Measurements from ENCODE around the gene HECTD4. TPM values are rescaled to one million over a fixed set of nuclear protein-coding genes. Genes with fewer than 3 reads are reported as not detected.

The HECTD4 gene
- total and polyA plus RNA-seq, 2 of the 4 experiments (the other 2 are of a cell fraction): 12.9 to 13.0 TPM

DNA sequence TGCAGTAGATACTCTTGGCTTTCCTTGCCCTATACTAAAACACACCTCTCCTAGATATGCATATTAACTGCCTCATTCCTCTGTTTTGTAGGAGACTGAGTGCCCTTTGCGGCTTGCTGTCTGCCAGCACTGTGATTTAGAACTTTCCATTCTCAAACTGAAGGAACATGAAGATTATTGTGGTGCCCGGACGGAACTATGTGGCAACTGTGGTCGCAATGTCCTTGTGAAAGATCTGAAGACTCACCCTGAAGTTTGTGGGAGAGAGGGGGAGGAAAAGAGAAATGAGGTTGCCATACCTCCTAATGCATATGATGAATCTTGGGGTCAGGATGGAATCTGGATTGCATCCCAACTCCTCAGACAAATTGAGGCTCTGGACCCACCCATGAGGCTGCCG, 241.5 kb downstream of the HECTD4 start:
- Histone ChIP-seq H3K27ac (ENCODE audit: insufficient read depth, low read length) (no peak overlapping the region), H3K9me3 (ENCODE audit: control insufficient read depth, insufficient read depth, low read length) (no peaks in the 10 kb centered on the region), H3K23ac (ENCODE audit: low read depth, low read length) (no peak overlapping the region), H4K91ac (ENCODE audit: insufficient read depth, low read depth, low read length) (no peak overlapping the region), H4K5ac (ENCODE audit: low read depth, low read length) (no peak overlapping the region), H3K56ac (ENCODE audit: extremely low read depth, insufficient read depth, low read length) (no peak overlapping the region), H2BK15ac (ENCODE audit: low read depth, low read length) (no peak overlapping the region), H2BK5ac (ENCODE audit: low read depth, low read length, poor library complexity, severe bottlenecking) (no peak overlapping the region), H3K18ac (ENCODE audit: low read depth, low read length) (no peak overlapping the region), H4K20me1 (ENCODE audit: insufficient read depth, low read length) (no peaks in the 10 kb centered on the region), H2AK9ac (replicated peaks; ENCODE audit: low read depth, low read length, poor library complexity) (no peak overlapping the region), H3K9me1 (ENCODE audit: insufficient read depth, low read length) (no peaks in the 10 kb centered on the region), H3K4me1 (ENCODE audit: control insufficient read depth, insufficient read depth, low read length) (no peaks in the 10 kb centered on the region), H3K79me1 (ENCODE audit: low read depth in 1 of 2, low read length in 2 of 2) (peaks cover 12 to 17% of the 10 kb centered on the region in 2 experiments; a peak in 3 of 4 replicates), H3K27me3 (ENCODE audit: control insufficient read depth, insufficient read depth, low read length) (no peaks in the 10 kb centered on the region), H3K4ac (ENCODE audit: low read depth, low read length) (no peak overlapping the region), H4K8ac (ENCODE audit: low read depth in 2 of 2, low read length in 2 of 2) (no peak overlapping the region), H3K36me3 (ENCODE audit: control insufficient read depth, insufficient read depth, low read length) (peaks cover 67% of the 10 kb centered on the region), H3K9ac (ENCODE audit: low read depth, low read length) (no peak overlapping the region), H2BK20ac (ENCODE audit: low read depth, low read length) (no peak overlapping the region), H2AK5ac (ENCODE audit: low read depth, low read length) (no peak overlapping the region), H3K4me2 (ENCODE audit: low read depth, low read length) (no peak overlapping the region), H2BK120ac (ENCODE audit: low read depth, low read length) (no peak overlapping the region), H3K4me3 (ENCODE audit: insufficient read depth, low read depth, low read length) (no peak overlapping the region), H3K14ac (replicated peaks; ENCODE audit: low read depth, low read length) (no peak overlapping the region), H2AFZ (replicated peaks; ENCODE audit: low read length, poor library complexity) (no peak overlapping the region)
- intact Hi-C loops (cut with micrococcal nuclease) (no loop called here), dilution Hi-C loops (cut with HindIII; ENCODE audit: low sequenced_read_pairs, unreplicated experiment) (no loop called here), in situ Hi-C loops (cut with MboI; ENCODE audit: low sequenced_read_pairs) (no loop called here)
- ChIA-PET CTCF (no interaction called here), POLR2A (ENCODE audit: unreplicated experiment) (no interaction called here)
- TF ChIP-seq, protein P1, sequence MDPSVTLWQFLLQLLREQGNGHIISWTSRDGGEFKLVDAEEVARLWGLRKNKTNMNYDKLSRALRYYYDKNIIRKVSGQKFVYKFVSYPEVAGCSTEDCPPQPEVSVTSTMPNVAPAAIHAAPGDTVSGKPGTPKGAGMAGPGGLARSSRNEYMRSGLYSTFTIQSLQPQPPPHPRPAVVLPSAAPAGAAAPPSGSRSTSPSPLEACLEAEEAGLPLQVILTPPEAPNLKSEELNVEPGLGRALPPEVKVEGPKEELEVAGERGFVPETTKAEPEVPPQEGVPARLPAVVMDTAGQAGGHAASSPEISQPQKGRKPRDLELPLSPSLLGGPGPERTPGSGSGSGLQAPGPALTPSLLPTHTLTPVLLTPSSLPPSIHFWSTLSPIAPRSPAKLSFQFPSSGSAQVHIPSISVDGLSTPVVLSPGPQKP (IDR thresholded peaks at IDR 0.05; ENCODE audit: borderline replicate concordance, low read depth, low read length): no peak
- TF ChIP-seq NFE2L2 (IDR thresholded peaks at IDR 0.05; ENCODE audit: low read depth, low read length): no peak
- no peak for TF ChIP-seq CEBPB (IDR thresholded peaks at IDR 0.05; ENCODE audit: low read depth, low read length)
- TF ChIP-seq BHLHE40 (IDR thresholded peaks at IDR 0.05; ENCODE audit: low read depth, low read length): no peak
- no peak for TF ChIP-seq RCOR1 (IDR thresholded peaks at IDR 0.05; ENCODE audit: insufficient replicate concordance, low read length)
- no peak for TF ChIP-seq USF2 (IDR thresholded peaks at IDR 0.05; ENCODE audit: low read depth, low read length)
- no peak for TF ChIP-seq MAFK (IDR thresholded peaks at IDR 0.05; ENCODE audit: low read depth, low read length)
- no TSS peak for BruUV-seq (replicated peaks)
- no peak for ATAC-seq (ENCODE audit: low read depth)
- no peak for DNase-seq
- no CpG with 5 or more reads among the region's 5 CpGs for WGBS, 2 experiments (ENCODE audit: extremely low coverage in 2 of 2, insufficient read length in 1 of 2)

Data from IMR-90 (cell line).